Vagina (tissue), 2 donors: ENCODE data around the gene TNFSF10. TPM values are rescaled to one million over a fixed set of nuclear protein-coding genes. Genes with fewer than 3 reads are reported as not detected.

Experiments used
- DNase-seq, 2 donors: peaks; one replicate each; pipeline ENCODE4 v3.0.0-alpha.2; 2017; ENCODE audit errors: extremely low spot score in 2 of 2
- H3K27ac ChIP-seq: fragments of 200-600 bp; sonication (generic); one replicate; pipeline ENCODE4 v1.5.1; 2019
- H3K27me3 ChIP-seq: fragments of 200-600 bp; sonication (generic); one replicate; pipeline ENCODE4 v1.5.1; 2019
- H3K36me3 ChIP-seq, 2 donors: fragments of 200-600 bp; sonication (generic); one replicate each; pipeline ENCODE4 v1.5.1; 2017 to 2019
- H3K4me1 ChIP-seq: fragments of 200-600 bp; sonication (generic); one replicate; pipeline ENCODE4 v1.5.1; 2019
- H3K4me3 ChIP-seq, 2 donors: fragments of 200-600 bp; sonication (generic); 1 replicate in 1 of 2; 2 replicates in 1 of 2; pipeline ENCODE4 v1.5.1; 2016 to 2019
- H3K9me3 ChIP-seq: fragments of 200-600 bp; sonication (generic); one replicate; pipeline ENCODE4 v1.5.1; 2019
- CTCF ChIP-seq, 3 experiments: fragments of 450-650 bp in 2 of 3; fragments of 200-600 bp in 1 of 3; sonication (generic) in 1 of 3; IDR thresholded peaks; one replicate each; pipeline ENCODE4 v1.5.1; 2017 to 2019; ENCODE audit warnings: antibody characterized with exemption in 3 of 3, mild to moderate bottlenecking in 2 of 3, moderate library complexity in 2 of 3
- POLR2A ChIP-seq, 2 donors: fragments of 450-650 bp; IDR thresholded peaks; one replicate each; pipeline ENCODE4 v1.6.1; 2017; ENCODE audit warnings: antibody characterized with exemption in 2 of 2, mild to moderate bottlenecking in 2 of 2, moderate library complexity in 2 of 2
- POLR2AphosphoS5 ChIP-seq, 2 donors: sonication (generic); formaldehyde crosslinking; IDR thresholded peaks; one replicate each; pipeline ENCODE4 v1.9.0; 2017; ENCODE audit warnings: antibody characterized with exemption in 2 of 2, mild to moderate bottlenecking in 2 of 2, low read depth in 1 of 2; ENCODE audit not compliant: insufficient read depth in 1 of 2
- intact Hi-C: fragments of 100-400 bp; cut with DNase I; formaldehyde crosslinking; loops from one replicate; pipeline ENCODE4 v1.15.1; 2023
- total RNA-seq: library from RNA; depleted of rRNA; stranded (reverse); fragments of >200 nt; gene quantifications from one replicate; pipeline ENCODE4 v1.2.3, GENCODE V29; 2016

The TNFSF10 gene
- total RNA-seq, 1 donor from 2014 or later, result 92.8 TPM

GRCh38 chr3:172536993-172537419, 13.8 kb upstream of the TNFSF10 start:
- Histone ChIP-seq H3K27me3 (no peaks in the 10 kb centered on the region), H3K4me1 (peaks cover 13% of the 10 kb centered on the region), H3K9me3 (no peaks in the 10 kb centered on the region), H3K27ac (no peak overlapping the region), H3K4me3 (no peak overlapping the region), H3K36me3 (no peaks in the 10 kb centered on the region)
- no peak for TF ChIP-seq POLR2A (IDR thresholded peaks at IDR 0.05)
- no peak for TF ChIP-seq CTCF (IDR thresholded peaks at IDR 0.05)
- no peak for DNase-seq
- intact Hi-C loops, result no loop called here

GRCh38 chr3:172536505-172536904, 13.3 kb upstream of the TNFSF10 start:
- H3K4me1 ChIP-seq, result peaks cover 8% of the 10 kb centered on the region
- no peaks in the 10 kb centered on the region for H3K9me3 ChIP-seq
- DNase-seq, result no peak
- no peak overlapping the region for H3K27ac ChIP-seq
- no peaks in the 10 kb centered on the region for H3K27me3 ChIP-seq
- TF ChIP-seq CTCF (IDR thresholded peaks at IDR 0.05), result no peak
- no peak for TF ChIP-seq POLR2A (IDR thresholded peaks at IDR 0.05)
- TF ChIP-seq POLR2AphosphoS5 (IDR thresholded peaks at IDR 0.05; ENCODE audit: insufficient read depth in 1 of 2, low read depth in 1 of 2), result no peak
- H3K36me3 ChIP-seq, result no peaks in the 10 kb centered on the region
- H3K4me3 ChIP-seq, result no peak overlapping the region
- intact Hi-C loops, result no loop called here

- no peaks in the 10 kb centered on the region for H3K36me3 ChIP-seq
These were observed 7.3 kb upstream of the TNFSF10 start for GRCh38 chr3:172530566-172530965.

GRCh38 chr3:172530101-172530561, 6.9 kb upstream of the TNFSF10 start:
- TF ChIP-seq POLR2AphosphoS5 (IDR thresholded peaks at IDR 0.05; ENCODE audit: insufficient read depth in 1 of 2, low read depth in 1 of 2), result no peak
- no peaks in the 10 kb centered on the region for H3K9me3 ChIP-seq
- no peak for DNase-seq
- H3K4me1 ChIP-seq, result no peaks in the 10 kb centered on the region
- H3K36me3 ChIP-seq, result no peaks in the 10 kb centered on the region
- intact Hi-C loops, result no loop called here
- no peak overlapping the region for H3K27ac ChIP-seq
- no peaks in the 10 kb centered on the region for H3K27me3 ChIP-seq
- no peak overlapping the region for H3K4me3 ChIP-seq

More at GRCh38 chr3:172530566-172530965, 7.3 kb upstream of the TNFSF10 start:
- DNase-seq, result no peak
- no peaks in the 10 kb centered on the region for H3K27me3 ChIP-seq
- no peak overlapping the region for H3K27ac ChIP-seq
- H3K4me3 ChIP-seq, result no peak overlapping the region
- intact Hi-C loops, result no loop called here
- no peak for TF ChIP-seq POLR2AphosphoS5 (IDR thresholded peaks at IDR 0.05; ENCODE audit: insufficient read depth in 1 of 2, low read depth in 1 of 2)
- no peak for TF ChIP-seq CTCF (IDR thresholded peaks at IDR 0.05)
- no peak for TF ChIP-seq POLR2A (IDR thresholded peaks at IDR 0.05)
- H3K9me3 ChIP-seq, result no peaks in the 10 kb centered on the region
- no peaks in the 10 kb centered on the region for H3K4me1 ChIP-seq

- no peak for DNase-seq
- Histone ChIP-seq H3K9me3 (no peaks in the 10 kb centered on the region), H3K27me3 (no peaks in the 10 kb centered on the region), H3K27ac (no peak overlapping the region), H3K4me1 (peaks cover 6% of the 10 kb centered on the region), H3K36me3 (no peaks in the 10 kb centered on the region), H3K4me3 (no peak overlapping the region)
- intact Hi-C loops, result no loop called here
- TF ChIP-seq POLR2AphosphoS5 (IDR thresholded peaks at IDR 0.05; ENCODE audit: insufficient read depth in 1 of 2, low read depth in 1 of 2), result no peak
- no peak for TF ChIP-seq CTCF (IDR thresholded peaks at IDR 0.05)
- no peak for TF ChIP-seq POLR2A (IDR thresholded peaks at IDR 0.05)
These were observed 5.4 kb upstream of the TNFSF10 start for GRCh38 chr3:172528677-172529076.
